Keratinocyte (primary cell): ENCODE data around the gene MAPK1IP1L.

Experiments
- CTCF ChIP-seq, 3 experiments: IDR thresholded peaks in 1 of 3; conservative IDR thresholded peaks in 1 of 3; optimal IDR thresholded peaks in 1 of 3; 2 replicates in 2 of 3; 3 replicates in 1 of 3; pipeline versions ENCODE3 to v1.5.1; 2011; ENCODE audit warnings: low read length in 3 of 3, mild to moderate bottlenecking in 3 of 3, moderate library complexity in 2 of 3, control low read depth in 1 of 3, inconsistent platforms in 1 of 3; ENCODE audit not compliant: insufficient read depth in 2 of 3; ENCODE audit errors: extremely low read depth in 1 of 3
- EZH2 ChIP-seq: IDR thresholded peaks from one replicate; pipeline ENCODE4 v1.6.1; 2012; ENCODE audit warnings: inconsistent platforms, mild to moderate bottlenecking, low read length, moderate library complexity

GRCh38 chr14:55074662-55075061 lies 23.2 kb downstream of the MAPK1IP1L start:
- TF ChIP-seq CTCF (optimal IDR thresholded peaks at IDR 0.05 in 1 of 3, IDR thresholded peaks at IDR 0.05 in 1 of 3, conservative IDR thresholded peaks at IDR 0.05 in 1 of 3; ENCODE audit: extremely low read depth in 1 of 3, insufficient read depth in 2 of 3, low read length in 3 of 3) = no peak
- TF ChIP-seq EZH2 = no peak
